Psoas muscle (tissue), 8 donors: ENCODE data around the gene PPP2R3A. TPM values are rescaled to one million over a fixed set of nuclear protein-coding genes. Genes with fewer than 3 reads are reported as not detected.

Experiments
- ATAC-seq, 4 donors: fragments of 200-7000 bp; cut with Tn5 transposase; one replicate each; pipeline ENCODE4 v1.9.1; 2020; ENCODE audit warnings: moderate library complexity in 3 of 4, mild to moderate bottlenecking in 2 of 4
- DNase-seq, 2 donors: peaks; one replicate each; pipeline ENCODE4 v3.0.0-alpha.2; 2020
- H3K27ac ChIP-seq: fragments of 200-600 bp; one replicate; pipeline ENCODE4 v1.8.0; 2022
- H3K27me3 ChIP-seq, 3 donors: fragments of 200-600 bp in 1 of 3; one replicate each; pipeline versions ENCODE4 v1.6.1 to v1.8.0; 2013 to 2022; ENCODE audit warnings: low read length in 2 of 3, mild to moderate bottlenecking in 2 of 3, moderate library complexity in 1 of 3; ENCODE audit not compliant: insufficient read depth in 3 of 3
- H3K36me3 ChIP-seq, 2 donors: fragments of 200-600 bp in 1 of 2; one replicate each; pipeline versions ENCODE4 v1.6.1 to v1.8.0; 2013 to 2022; ENCODE audit warnings: low read depth in 1 of 2, mild to moderate bottlenecking in 1 of 2, moderate library complexity in 1 of 2; ENCODE audit not compliant: insufficient read depth in 1 of 2
- H3K4me1 ChIP-seq: fragments of 200-600 bp; one replicate; pipeline ENCODE4 v1.8.0; 2022
- H3K4me3 ChIP-seq: fragments of 200-600 bp; one replicate; pipeline ENCODE4 v1.8.0; 2022; ENCODE audit warnings: mild to moderate bottlenecking
- H3K9me3 ChIP-seq: fragments of 200-600 bp; one replicate; pipeline ENCODE4 v1.8.0; 2022
- CTCF ChIP-seq: fragments of 200-600 bp; IDR thresholded peaks from one replicate; pipeline ENCODE4 v1.8.0; 2022; ENCODE audit warnings: antibody characterized with exemption
- WGBS, 3 donors: extraction: QIAGEN DNeasy Blood & Tissue Kit; methylation state at CpG; one replicate each; pipeline versions ENCODE4 v1.1.6 to v1.1.7; 2013; 5-methylcytosine and 5-hydroxymethylcytosine counted together
- intact Hi-C, 2 donors: fragments of 100-400 bp; cut with DNase I; formaldehyde crosslinking; loops; one replicate each; pipeline versions ENCODE4 v1.11.0 to v1.14.2; 2022
- polyA plus RNA-seq, 3 donors: library from polyadenylated mRNA; stranded (reverse); fragments of 200-250 nt; gene quantifications; one replicate each; pipeline ENCODE4 v1.2.3, GENCODE V29; 2013
- total RNA-seq, 4 donors: library from RNA; stranded (reverse); fragmentation: NEBNext Ultra II Directional in 2 of 4; extraction: Animal tissue kit (Norgen Biotek cat#: 25700) in 2 of 4; gene quantifications; one replicate each; pipeline versions ENCODE4 v1.2.1 to v1.2.4, GENCODE V29; 2021 to 2023
- donor health status: healthy with polysubstance abuse.
- donor health status: DM: no; HTN: no; CAD: no; lungs with moderate emphysema.
- donor health status: Bipolar disorder and iron deficiency.
- donor health status: healthy.
- donor health status: DM: yes; HTN: yes; CAD: no.
- donor health status: DM: no; HTN: no; CAD: no.
- donor health status: DM: no; HTN: no; CAD: no.
- donor health status: DM: yes; HTN: yes; CAD: no.

The PPP2R3A gene
- total and polyA plus RNA-seq, 7 donors: 5.4 to 134 (median 45.5) TPM

- 3% methylated on average over 36 to 38 of the region's 38 CpGs for WGBS, 3 donors
- peak overlapping the region; percentile 82 for H3K4me3 ChIP-seq
- peaks cover 44% of the 10 kb centered on the region for H3K4me1 ChIP-seq
- no peak for DNase-seq
- no peaks in the 10 kb centered on the region for H3K36me3 ChIP-seq
- peak in 2 of 4 donors; percentile 3 to 27 for ATAC-seq
- no peaks in the 10 kb centered on the region for H3K27me3 ChIP-seq
- intact Hi-C loops: loop anchor here (5.0 to 10.0 kb wide), 4 partner anchors 44 to 228 kb away; partner anchors contain the start of gene MSL2 (in 1 of the 2)
- peak overlapping the region; percentile 92 for H3K27ac ChIP-seq
- TF ChIP-seq CTCF: no peak
- no peaks in the 10 kb centered on the region for H3K9me3 ChIP-seq
Measured at GRCh38 chr3:135966271-135966961, 888 bp downstream of the PPP2R3A start.

DNA sequence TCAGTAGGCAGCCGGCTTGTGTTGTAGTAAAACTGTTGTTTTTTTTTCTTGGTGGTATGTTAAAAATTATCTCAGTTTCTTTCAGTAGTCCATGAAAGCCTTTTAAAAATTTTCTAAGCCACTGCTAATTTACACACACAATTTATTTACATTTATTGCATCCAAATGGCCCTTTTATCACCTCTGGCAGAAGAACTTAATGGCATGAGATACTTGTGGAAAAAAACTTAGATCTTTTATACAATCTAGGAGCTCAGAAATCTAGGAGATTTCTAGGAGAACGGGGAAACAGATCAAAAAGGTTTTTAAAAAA lies 1.4 kb downstream of the PPP2R3A start:
- peak overlapping the region; percentile 82 for H3K4me3 ChIP-seq
- intact Hi-C loops: loop anchor here (5.0 to 10.0 kb wide), 4 partner anchors 45 to 228 kb away; partner anchors contain the start of gene MSL2 (in 1 of the 2)
- peaks cover 49% of the 10 kb centered on the region for H3K4me1 ChIP-seq
- no peaks in the 10 kb centered on the region for H3K9me3 ChIP-seq
- H3K27ac ChIP-seq: peak overlapping the region; percentile 92
- TF ChIP-seq CTCF: no peak
- no peak for ATAC-seq
- WGBS, 3 donors: 42 to 62% (median 49%) methylated on average over 2 of the region's 2 CpGs
- no peaks in the 10 kb centered on the region for H3K27me3 ChIP-seq
- H3K36me3 ChIP-seq: no peaks in the 10 kb centered on the region
- DNase-seq: no peak

DNA sequence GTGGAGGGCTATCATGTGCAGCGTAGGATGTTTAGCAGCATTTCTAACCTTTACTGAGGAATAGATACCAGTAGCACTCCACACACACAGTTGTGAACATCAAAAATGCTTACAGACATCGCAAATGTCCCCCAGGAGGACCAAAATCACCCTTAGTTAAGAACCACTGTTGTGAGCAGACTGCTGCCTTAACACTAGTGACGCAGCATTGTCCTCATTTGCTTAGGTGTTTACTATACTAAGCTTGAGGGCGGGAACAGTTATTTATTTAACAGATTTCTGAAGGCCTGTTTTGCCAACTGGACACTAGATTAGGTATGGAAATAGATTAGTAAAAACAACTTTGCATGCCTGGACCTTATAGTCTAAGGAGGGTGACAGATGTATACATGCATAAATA lies 2.3 kb downstream of the PPP2R3A start:
- no peak for DNase-seq
- Histone ChIP-seq H3K27ac (peak overlapping the region; percentile 92), H3K4me1 (peaks cover 56% of the 10 kb centered on the region), H3K4me3 (peak overlapping the region; percentile 82), H3K27me3 (no peaks in the 10 kb centered on the region), H3K9me3 (no peaks in the 10 kb centered on the region), H3K36me3 (no peaks in the 10 kb centered on the region)
- ATAC-seq: no peak
- WGBS, 3 donors: 65 to 87% (median 67%) methylated on average over 4 of the region's 4 CpGs
- intact Hi-C loops: loop anchor here (5.0 to 10.0 kb wide), 4 partner anchors 46 to 227 kb away; partner anchors contain the start of gene MSL2 (in 1 of the 2)
- no peak for TF ChIP-seq CTCF

- ATAC-seq: no peak
- TF ChIP-seq CTCF: no peak
- Histone ChIP-seq H3K36me3 (no peaks in the 10 kb centered on the region), H3K4me1 (peaks cover 65% of the 10 kb centered on the region), H3K4me3 (no peak overlapping the region), H3K27ac (no peak overlapping the region), H3K27me3 (no peaks in the 10 kb centered on the region), H3K9me3 (no peaks in the 10 kb centered on the region)
- intact Hi-C loops: loop anchor here (5.0 kb wide), 2 partner anchors 52 to 67 kb away; no protein-coding TSS in a partner anchor
- WGBS, 3 donors: 35 to 45% (median 37%) methylated on average over 1 of the region's 1 CpG
- no peak for DNase-seq
Measured at GRCh38 chr3:135970506-135971116, 5.1 kb downstream of the PPP2R3A start.
